ENCODE data around the gene CMSS1.

- TF ChIP-seq TCF7L2 (IDR thresholded peaks at IDR 0.05; ENCODE audit: low read depth, low read length): no peak
- TF ChIP-seq CTCF (IDR thresholded peaks at IDR 0.05): no peak
- no peak for TF ChIP-seq SIN3A (IDR thresholded peaks at IDR 0.05; ENCODE audit: borderline replicate concordance, insufficient read depth, low read depth, low read length)
Observed at GRCh38 chr3:99776516-99777209, 41.0 kb upstream of the CMSS1 start.
